Measurements from ENCODE around the gene SUPT4H1.
"Not testable (repeated sequence)": the region's sequence is repeated elsewhere in the genome, so short reads cannot be mapped to it uniquely, and the experiment has no call there.

SUPT4H1 gene

GRCh38 chr17:58351831-58352595, at the start of gene SUPT4H1:
Gene SUPT4H1 (minus strand): TSS chr17:58352201. CDS start chr17:58352135, 66 bp downstream.
- peak; percentile 83 for DNase-seq
- Histone ChIP-seq H3K4me3 (ENCODE audit: low read depth, low read length) (peak within 1 kb of the TSS; percentile 98), H3K36me3 (replicated peaks) (peaks cover 33% of the 10 kb centered on the region), H3K27ac (peak within 1 kb of the TSS; percentile 59), H3K27me3 (replicated peaks) (no peaks in the 10 kb centered on the region)
- TF ChIP-seq CTCF (IDR thresholded peaks at IDR 0.05; ENCODE audit: low read depth, low read length, missing control alignments): no peak
- in situ Hi-C loops (cut with HindIII; ENCODE audit: low pct_ligation_motif_present, low sequenced_read_pairs): no loop called here

GRCh38 chr17:58401287-58401686, 49.3 kb upstream of the SUPT4H1 start:
- in situ Hi-C loops (cut with HindIII; ENCODE audit: low pct_ligation_motif_present, low sequenced_read_pairs): no loop called here

GRCh38 chr17:58400826-58401225, 48.8 kb upstream of the SUPT4H1 start:
- no peak for TF ChIP-seq CTCF (IDR thresholded peaks at IDR 0.05; ENCODE audit: low read depth, low read length, missing control alignments)
- H3K27ac ChIP-seq: no peak overlapping the region
- in situ Hi-C loops (cut with HindIII; ENCODE audit: low pct_ligation_motif_present, low sequenced_read_pairs): no loop called here
- no peak for DNase-seq
- no peak overlapping the region for H3K4me3 ChIP-seq (ENCODE audit: low read depth, low read length)
- H3K27me3 ChIP-seq (replicated peaks): no peaks in the 10 kb centered on the region
- no peaks in the 10 kb centered on the region for H3K36me3 ChIP-seq (replicated peaks)

More at GRCh38 chr17:58401287-58401686, 49.3 kb upstream of the SUPT4H1 start:
- Histone ChIP-seq H3K27me3 (replicated peaks) (no peaks in the 10 kb centered on the region), H3K27ac (no peak overlapping the region), H3K36me3 (replicated peaks) (no peaks in the 10 kb centered on the region), H3K4me3 (ENCODE audit: low read depth, low read length) (no peak overlapping the region)
- no peak for TF ChIP-seq CTCF (IDR thresholded peaks at IDR 0.05; ENCODE audit: low read depth, low read length, missing control alignments)
- no peak for DNase-seq

- in situ Hi-C loops (cut with HindIII; ENCODE audit: low pct_ligation_motif_present, low sequenced_read_pairs): no loop called here
- H3K27me3 ChIP-seq (replicated peaks): no peaks in the 10 kb centered on the region
- no peak for TF ChIP-seq CTCF (IDR thresholded peaks at IDR 0.05; ENCODE audit: low read depth, low read length, missing control alignments)
- H3K36me3 ChIP-seq (replicated peaks): no peaks in the 10 kb centered on the region
- H3K27ac ChIP-seq: no peak overlapping the region
- no peak for DNase-seq
- no peak overlapping the region for H3K4me3 ChIP-seq (ENCODE audit: low read depth, low read length)
These were observed 48.0 kb upstream of the SUPT4H1 start for GRCh38 chr17:58399974-58400373.

- Histone ChIP-seq H3K27ac (no peak overlapping the region), H3K4me3 (ENCODE audit: low read depth, low read length) (no peak overlapping the region), H3K36me3 (replicated peaks) (no peaks in the 10 kb centered on the region), H3K27me3 (replicated peaks) (peaks cover 3% of the 10 kb centered on the region)
- no peak for DNase-seq
- in situ Hi-C loops (cut with HindIII; ENCODE audit: low pct_ligation_motif_present, low sequenced_read_pairs): no loop called here
- TF ChIP-seq CTCF (IDR thresholded peaks at IDR 0.05; ENCODE audit: low read depth, low read length, missing control alignments): no peak
These were observed 46.7 kb upstream of the SUPT4H1 start for GRCh38 chr17:58398574-58399266.

- in situ Hi-C loops (cut with HindIII; ENCODE audit: low pct_ligation_motif_present, low sequenced_read_pairs): not testable (repeated sequence)
These were observed 45.4 kb upstream of the SUPT4H1 start for GRCh38 chr17:58397421-58397820.

More at GRCh38 chr17:58397421-58397820, 45.4 kb upstream of the SUPT4H1 start:
- not testable (repeated sequence) for H3K27me3 ChIP-seq (replicated peaks); H3K4me3 ChIP-seq (ENCODE audit: low read depth, low read length); H3K27ac ChIP-seq; DNase-seq; H3K36me3 ChIP-seq (replicated peaks)
